Measurements from ENCODE around the gene CHD3. TPM values are rescaled to one million over a fixed set of nuclear protein-coding genes. Genes with fewer than 3 reads are reported as not detected.

Gene CHD3
- total and polyA plus RNA-seq, 2 of the 13 experiments (the other 11 are each of a cell fraction or from before 2014, with no cell fraction given): 2.7 to 3.7 TPM

GRCh38 chr17:7842380-7843256, 46.0 kb upstream of the CHD3 start (continued):
- TF ChIP-seq ZNF414 (CRISPR knock-in tag; IDR thresholded peaks at IDR 0.05) (no peak), NFIB (CRISPR knock-in tag; IDR thresholded peaks at IDR 0.05; ENCODE audit: borderline replicate concordance) (no peak), ZBTB25 (CRISPR knock-in tag; IDR thresholded peaks at IDR 0.05) (0 out of 2 replicates have a peak, but pooled peaks have one; percentile 8), KDM3A (CRISPR knock-in tag; IDR thresholded peaks at IDR 0.05; ENCODE audit: low read depth) (no peak), HCFC1 (IDR thresholded peaks at IDR 0.05; ENCODE audit: low read depth, low read length) (no peak), ZNF317 (CRISPR knock-in tag; IDR thresholded peaks at IDR 0.05) (0 out of 2 replicates have a peak, but pooled peaks have one; percentile 7), CREM (IDR thresholded peaks at IDR 0.05) (no peak), CREM (CRISPR knock-in tag; IDR thresholded peaks at IDR 0.05) (no peak), ZNF230 (CRISPR knock-in tag; IDR thresholded peaks at IDR 0.05) (no peak), RFX5 (IDR thresholded peaks at IDR 0.05; ENCODE audit: low read depth, low read length) (no peak), ZNF556 (CRISPR knock-in tag; IDR thresholded peaks at IDR 0.05; ENCODE audit: borderline replicate concordance) (no peak), HMG20A (CRISPR knock-in tag; IDR thresholded peaks at IDR 0.05; ENCODE audit: borderline replicate concordance) (no peak), PHF5A (CRISPR knock-in tag; IDR thresholded peaks at IDR 0.05; ENCODE audit: low read depth, unreplicated experiment) (no peak), MLX (CRISPR knock-in tag; IDR thresholded peaks at IDR 0.05) (no peak), MBD4 (IDR thresholded peaks at IDR 0.05; ENCODE audit: borderline replicate concordance, low read length) (no peak), ZNF577 (CRISPR knock-in tag; IDR thresholded peaks at IDR 0.05; ENCODE audit: borderline replicate concordance, low read depth) (no peak), MLLT10 (CRISPR knock-in tag; IDR thresholded peaks at IDR 0.05) (no peak), CTCF (CRISPR knock-in tag; IDR thresholded peaks at IDR 0.05) (no peak), ZNF7 (CRISPR knock-in tag; IDR thresholded peaks at IDR 0.05) (no peak), ZNF720 (CRISPR knock-in tag; IDR thresholded peaks at IDR 0.05) (no peak), RFX3 (CRISPR knock-in tag; IDR thresholded peaks at IDR 0.05) (no peak), DBP (CRISPR knock-in tag; IDR thresholded peaks at IDR 0.05; ENCODE audit: not compliant biosample characterization) (no peak)
